ENCODE data around the gene CR1.
A peak's percentile ranks its signal among the peaks of the same experiment; 100 is the strongest.
"Not testable (repeated sequence)": the region's sequence is repeated elsewhere in the genome, so short reads cannot be mapped to it uniquely, and the experiment has no call there.

Gene CR1

DNA sequence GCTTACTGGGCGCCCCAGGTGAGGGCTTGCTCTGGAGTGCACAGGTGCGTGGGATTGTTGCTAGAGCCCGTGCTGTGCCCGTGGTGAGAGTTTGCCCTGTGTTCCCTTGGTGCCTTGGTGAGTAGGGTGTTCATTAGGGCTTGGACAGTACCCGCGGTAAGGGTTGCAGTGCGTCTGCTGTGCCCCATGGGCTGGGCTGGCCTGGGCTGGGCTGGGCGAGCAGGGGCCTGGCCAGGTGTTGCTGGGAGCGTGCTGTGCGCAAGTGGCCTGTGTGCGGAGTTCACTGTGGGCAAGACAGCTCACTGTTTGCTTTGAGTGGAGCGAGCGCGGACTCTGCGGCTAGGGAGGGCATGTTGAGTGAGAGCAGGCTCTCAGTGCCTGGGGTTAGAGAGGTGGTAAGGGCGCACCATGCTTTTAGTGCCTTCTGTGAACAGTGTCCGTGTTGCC, 149.7 kb downstream of the CR1 start:
- DNase-seq: no peak

DNA sequence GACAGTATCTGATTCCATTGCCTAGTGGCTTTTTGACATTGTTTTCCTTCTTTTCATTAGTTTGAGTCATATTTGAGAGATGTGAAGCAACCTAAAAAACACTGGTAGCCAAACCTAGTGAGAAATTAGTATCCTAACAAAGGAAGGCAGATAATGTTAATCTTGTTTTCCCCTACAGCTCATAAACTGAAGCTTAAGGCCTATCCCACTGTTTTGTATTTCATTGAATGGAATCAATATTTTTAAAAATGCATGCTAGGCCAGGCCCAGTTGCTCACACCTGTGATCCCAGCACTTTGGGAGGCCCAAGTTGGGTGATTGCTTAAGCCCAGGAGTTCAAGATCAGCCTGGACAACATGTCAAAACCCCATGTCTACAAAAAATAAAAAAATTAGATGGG, 150.2 kb downstream of the CR1 start:
- no peak for DNase-seq

DNA sequence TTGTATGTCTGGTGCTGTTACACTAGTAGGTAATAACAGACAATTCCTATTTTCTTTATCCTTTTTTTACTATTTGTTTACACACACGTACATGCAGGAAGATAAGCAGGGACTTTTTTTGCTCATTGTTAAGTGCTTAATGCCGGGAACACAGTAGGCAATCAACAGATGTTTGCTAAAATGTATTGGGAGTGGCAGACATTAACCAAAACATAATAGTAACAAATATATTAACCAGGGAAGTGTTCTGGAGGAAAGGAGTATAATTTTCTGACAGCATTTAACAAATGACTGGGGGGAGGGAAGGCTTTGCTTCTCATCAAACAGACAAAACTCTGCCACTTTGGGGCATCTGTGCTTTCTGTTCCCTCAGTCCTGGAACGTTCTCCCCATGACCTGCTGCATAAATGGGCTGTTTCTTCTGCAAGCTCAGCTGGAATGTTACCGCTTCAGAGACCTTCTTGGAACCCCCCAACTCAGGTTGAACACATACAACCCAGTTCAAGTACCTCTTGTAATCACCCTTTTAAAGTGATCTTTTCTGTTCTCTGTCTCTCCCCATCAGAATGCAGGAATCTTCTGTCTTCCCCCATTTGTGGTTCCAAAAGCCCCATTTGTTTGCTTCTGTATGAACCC, 151.1 kb downstream of the CR1 start:
- no peak for DNase-seq

DNA sequence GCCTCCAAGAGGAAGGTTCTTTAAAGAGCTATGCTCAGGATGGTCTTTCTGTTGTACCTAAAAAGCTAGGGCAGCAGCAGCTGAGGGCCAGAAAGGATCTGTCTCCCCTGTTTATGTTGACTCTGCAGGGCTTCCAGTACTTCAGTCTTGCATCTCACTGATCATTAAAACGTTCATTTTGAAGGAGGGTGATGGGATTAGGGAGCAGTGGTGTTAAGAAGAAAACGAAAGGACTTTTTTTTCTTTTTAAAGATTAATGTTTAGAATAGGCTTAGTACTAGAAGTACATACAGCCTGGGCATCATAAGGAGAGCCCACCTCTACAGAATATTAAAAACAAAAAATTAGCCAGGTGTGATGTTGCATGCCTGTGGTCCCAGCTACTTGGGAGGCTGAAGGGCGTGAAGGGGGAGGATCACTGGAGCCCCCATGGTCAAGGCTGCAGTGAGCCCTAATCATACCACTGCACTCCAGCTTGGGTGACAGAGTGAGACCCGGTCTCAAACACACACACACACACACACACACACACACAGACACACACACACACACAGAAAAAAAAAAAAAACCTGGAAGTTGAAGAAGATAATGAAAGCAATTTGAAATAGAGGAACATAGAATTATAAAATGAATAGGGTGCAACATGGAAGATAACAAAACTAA, 151.8 kb downstream of the CR1 start:
- no peak for DNase-seq

DNA sequence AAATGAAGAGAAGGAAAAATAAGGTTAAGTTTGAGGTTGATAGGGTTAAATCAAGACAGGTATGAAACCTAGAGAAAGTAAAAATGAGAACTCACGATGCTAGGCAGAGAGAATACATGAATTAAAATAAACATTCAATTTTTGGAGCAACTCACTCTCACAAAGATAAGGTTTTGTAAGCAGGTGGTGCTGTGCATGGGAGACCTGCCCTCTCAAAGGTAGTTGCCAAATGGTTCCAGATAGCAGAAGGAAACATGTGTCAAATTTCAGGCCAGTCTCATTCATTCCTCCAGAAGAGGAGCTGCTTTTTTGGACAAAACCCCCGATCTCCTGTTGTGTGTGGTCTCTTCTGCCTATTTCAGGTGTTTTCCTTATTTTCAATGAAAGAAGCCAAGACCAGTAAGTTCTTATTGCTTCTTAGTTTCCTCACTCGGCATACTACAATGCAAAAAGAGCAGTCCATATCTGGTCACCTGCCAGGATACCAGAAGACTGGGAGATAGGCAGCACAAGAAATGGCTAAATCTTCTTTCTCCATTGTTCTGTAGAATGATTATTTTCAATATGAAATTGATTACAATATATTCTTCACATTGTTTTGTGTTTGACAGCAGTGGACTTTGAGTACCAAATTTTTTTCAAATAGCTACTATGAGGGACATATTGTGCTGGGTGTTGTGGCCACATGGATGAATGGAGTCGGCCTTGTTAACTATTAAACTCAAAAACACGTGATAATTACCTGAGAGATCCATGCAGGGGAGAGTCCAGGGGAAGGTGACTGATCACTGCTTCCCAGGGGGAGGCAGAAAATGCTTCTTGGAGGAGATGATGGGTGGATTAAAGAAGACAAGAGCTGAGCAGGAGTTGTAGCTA, 152.6 kb downstream of the CR1 start:
- DNase-seq: no peak

DNA sequence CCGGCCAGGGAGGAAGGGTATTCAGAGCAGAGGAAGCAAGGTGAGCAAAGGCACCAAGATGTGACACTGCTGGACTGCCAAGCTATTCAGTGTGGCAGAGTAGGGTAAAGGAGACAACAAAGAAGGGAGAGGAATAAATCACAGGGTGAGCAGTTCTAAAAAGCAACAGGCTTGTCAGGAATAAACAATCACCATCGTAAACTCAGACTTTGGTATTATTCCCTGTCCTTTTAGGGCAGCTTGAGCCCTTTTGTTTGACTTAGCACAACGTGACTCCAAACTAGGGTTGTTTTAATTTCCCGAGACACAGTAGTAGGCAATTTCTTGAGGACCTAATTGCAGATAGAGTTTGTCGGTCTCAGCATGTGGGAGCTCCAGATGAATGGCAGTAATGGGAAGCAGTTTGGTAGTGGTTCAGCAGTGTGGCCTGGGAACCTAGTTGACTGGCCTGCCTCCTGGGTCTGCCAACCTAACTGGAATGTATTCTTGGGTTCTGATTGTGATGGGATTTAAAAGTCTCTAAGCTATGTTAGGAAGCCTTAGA, 153.3 kb downstream of the CR1 start:
- DNase-seq: peak in 1 of 2 experiments; percentile 1

DNA sequence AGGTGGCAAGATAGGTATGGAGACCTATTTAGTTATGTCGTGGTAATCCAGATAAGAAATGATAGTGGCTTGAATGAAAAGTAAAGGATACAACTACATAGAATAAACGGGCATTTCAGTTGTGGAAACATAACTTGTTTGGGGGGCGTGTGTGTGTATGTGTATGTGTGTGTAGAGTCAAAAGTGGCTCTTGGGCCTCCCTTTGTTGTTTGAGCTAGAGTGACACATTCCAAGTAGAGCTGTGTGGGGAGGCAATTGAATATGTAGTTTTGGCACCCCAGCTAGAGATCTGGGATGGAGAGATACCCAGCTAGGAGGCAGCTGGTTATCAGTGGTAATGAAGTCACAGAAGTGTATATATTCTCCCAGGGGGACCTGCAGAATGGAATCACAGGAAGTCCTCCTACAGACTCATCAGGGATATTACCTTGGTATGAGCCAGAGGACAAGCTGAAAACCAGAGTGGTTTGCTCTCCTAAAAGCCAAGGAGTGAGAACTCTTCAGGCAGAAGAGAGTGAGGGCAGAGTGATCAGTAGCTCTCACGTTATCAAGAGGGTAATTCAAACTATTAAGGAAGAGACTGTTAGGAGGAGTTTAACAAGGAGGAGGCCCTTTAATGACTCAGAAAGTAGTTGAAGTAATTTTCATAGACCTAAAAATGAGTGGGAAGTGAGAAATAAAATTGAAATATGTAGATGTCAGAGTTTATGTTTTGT, 154.1 kb downstream of the CR1 start:
- no peak for DNase-seq

DNA sequence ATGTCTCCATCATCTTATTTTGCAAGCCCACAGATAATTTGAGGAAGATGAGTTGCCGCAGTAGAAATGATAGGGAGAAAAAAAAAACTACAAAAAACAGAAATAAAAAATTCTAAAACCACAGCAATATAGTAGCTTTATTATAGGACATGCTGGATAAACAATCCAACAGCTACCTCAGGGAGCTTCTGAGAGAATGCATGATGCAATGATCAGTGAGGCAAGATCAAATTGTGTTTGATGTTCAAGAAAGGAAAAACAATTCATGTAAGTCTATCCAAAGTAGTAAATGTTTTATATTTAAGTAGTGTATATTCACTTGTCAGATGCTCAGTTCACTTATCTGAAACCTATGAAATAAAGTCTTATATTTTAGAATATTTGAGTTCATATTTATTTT, 155.6 kb downstream of the CR1 start:
- no peak for DNase-seq

DNA sequence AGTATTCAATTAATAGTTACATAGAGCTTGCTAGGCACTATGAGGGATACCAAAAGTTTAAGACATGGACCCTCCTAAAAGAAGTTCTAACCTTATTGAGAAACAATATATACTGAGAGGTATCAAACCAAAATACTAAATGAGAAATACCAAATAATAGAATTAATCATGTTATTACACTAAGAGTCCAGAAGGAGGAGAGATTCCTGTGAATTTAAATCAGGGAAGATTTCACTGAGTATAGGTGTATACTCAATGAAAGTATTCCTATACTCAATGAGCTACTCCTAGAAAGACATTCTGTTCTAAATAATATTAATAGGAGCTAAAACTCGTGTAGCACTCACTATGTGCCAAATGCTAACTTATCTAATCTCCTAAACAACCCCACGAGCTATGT, 158.4 kb downstream of the CR1 start:
- DNase-seq: no peak

DNA sequence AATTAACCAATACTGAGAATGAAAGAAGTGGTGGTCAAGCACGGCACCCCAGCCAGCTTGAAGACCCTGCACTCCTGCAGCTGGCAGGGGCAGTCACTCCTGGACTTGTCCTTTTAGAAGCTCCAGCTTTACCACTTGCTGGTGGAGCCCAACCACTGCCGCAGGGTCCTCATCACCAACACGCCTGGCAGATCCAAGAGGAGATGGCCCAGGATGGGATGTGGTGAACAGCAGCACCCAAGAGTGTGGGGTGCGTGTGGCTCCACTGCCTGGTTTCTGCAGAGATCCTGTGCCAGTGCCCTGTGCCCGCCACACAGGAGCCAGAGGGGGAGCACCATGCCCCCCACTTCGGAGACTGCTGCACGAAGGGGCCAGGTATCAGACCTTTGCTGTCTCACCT, 162.5 kb downstream of the CR1 start:
- DNase-seq: no peak

DNA sequence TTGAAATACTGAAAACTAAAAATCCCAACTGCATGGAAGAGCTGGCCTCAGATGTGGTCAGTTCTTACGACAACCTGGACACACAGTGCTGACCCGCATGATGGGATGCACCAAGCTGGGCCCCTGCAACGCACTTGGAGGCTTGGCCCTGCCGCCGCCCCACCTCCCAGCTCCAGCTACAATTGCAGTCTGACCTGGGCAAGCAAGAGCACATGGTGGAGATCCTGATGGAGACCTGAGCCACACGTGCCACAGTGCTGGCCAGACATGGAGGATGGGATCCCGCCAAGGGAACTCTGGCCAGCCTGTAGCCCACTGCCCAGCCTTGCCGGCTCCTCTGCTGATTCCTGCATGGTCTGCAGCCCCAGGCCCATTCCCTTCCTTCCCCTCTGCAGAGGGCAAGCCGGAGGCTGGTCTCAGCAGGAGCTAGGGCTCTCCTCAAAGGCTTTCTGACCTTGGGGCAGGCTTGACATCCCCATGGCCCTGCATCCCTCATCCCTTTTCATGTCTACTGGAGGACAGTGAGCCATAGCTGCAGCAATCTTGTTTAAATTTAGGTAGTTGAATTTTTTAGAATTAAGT, 163.0 kb downstream of the CR1 start:
- DNase-seq: no peak

DNA sequence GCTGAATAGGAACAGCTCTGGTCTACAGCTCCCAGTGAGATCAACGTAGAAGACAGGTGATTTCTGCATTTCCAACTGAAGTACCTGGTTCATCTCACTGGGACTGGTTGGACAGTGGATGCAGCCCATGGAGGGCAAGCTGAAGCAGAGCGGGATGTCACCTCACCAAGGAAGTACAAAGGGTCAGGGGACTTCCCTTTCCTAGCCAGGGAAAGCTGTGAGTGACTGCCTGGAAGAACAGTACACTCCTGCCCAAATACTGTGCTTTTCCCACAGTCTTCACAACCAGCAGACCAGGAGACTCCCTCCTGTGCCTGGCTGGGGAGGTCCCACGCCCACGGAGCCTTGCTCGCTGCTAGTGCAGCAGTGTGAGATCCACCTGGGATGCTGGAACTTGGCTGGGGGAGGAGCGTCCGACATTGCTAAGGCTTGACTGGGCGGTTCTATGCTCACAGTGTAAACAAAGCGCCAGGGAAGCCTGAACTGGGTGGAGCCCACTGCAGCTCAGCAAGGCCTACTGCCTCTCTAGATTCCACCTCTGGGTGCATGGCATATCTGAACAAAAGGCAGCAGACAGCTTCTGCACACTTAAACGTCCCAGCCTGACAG, 163.7 kb downstream of the CR1 start:
- no peak for DNase-seq

DNA sequence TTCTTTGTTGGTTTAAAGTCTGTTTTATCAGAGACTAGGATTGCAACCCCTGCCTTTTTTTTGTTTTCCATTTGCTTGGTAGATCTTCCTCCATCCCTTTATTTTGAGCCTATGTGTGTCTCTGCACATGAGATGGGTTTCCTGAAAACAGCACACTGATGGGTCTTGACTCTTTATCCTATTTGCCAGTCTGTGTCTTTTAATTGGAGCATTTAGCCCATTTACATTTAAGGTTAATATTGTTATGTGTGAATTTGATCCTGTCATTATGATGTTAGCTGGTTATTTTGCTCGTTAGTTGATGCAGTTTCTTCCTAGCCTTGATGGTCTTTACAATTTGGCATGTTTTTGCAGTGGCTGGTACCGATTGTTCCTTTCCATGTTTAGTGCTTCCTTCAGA, 165.5 kb downstream of the CR1 start:
- not testable (repeated sequence) for DNase-seq

DNA sequence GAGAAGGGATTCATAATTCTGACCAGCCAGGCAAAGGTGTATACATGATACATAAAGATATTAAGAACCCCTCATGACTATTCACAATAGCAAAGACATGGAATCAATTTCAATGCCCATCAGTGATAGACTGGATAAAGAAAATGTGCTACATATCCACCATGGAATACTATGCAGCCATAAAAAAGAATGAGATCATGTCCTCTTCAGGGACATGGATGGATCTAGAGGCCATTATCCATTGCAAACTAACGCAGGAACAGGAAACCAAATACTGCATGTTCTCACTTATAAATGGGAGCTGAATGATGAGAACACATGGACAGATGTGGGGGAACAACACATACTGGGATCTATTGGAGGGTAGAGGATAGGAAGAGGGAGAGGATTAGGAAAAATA, 170.4 kb downstream of the CR1 start:
- no peak for DNase-seq

DNA sequence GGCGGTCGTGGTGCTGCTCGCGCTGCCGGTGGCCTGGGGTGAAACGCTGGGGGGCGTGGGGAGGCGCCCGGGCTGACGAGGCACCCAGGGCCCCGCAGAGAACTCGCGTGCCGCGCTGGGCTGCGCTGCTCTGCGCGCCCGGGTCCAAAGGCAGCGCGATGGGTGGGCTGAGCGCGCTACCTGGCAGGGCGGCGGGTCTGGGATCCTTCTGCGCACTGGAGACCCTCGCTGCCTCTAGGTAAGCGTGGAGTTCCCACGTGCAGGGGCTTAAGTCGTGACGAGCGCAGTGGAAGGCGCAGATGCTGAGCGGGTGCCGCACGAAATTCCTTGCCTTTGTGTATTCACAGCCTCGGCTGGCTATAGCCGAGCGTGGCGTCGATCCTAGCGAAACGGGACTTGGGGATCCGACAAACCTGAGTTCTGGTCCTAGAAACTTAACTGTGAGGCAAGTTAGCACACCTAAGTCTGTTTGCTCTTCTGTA, 173.6 kb downstream of the CR1 start:
- DNase-seq: no peak

DNA sequence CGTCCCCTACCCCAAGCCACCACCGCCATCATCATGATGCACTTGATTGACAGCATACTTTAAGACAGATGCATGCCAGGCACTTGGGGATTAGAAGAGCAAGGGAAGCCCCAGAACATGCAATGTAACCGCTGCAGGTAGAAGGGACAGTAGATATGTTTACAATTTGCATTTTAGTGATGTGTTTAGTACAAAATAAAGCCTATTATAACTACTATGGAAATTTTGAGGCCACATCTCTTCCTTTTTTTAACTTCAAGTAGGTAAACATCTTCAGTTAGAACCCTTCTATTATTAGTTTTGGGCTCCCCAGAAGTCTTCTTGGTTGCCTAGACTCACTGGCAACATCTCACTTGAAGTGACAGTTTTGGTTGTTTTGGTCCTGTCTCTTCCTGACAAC, 174.2 kb downstream of the CR1 start:
- no peak for DNase-seq

DNA sequence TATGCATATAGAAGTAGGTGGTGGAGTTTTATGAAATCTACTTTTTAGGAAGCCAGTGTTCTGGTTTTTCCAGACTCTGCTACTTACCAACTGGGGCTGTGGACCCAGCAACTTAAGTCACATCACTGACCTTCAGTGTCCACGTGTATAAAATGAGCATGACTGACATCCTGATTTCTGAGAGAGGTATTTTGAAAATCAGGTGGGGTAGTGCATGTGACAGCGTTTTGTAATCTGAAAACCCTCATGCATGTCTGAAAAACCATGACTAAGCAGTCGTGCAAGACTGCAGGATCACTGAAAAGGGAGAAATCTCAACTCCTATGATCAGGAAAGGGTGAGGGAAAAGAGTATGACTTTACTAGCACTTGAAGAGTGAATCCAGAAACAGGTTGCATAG, 175.0 kb downstream of the CR1 start:
- no peak for DNase-seq

DNA sequence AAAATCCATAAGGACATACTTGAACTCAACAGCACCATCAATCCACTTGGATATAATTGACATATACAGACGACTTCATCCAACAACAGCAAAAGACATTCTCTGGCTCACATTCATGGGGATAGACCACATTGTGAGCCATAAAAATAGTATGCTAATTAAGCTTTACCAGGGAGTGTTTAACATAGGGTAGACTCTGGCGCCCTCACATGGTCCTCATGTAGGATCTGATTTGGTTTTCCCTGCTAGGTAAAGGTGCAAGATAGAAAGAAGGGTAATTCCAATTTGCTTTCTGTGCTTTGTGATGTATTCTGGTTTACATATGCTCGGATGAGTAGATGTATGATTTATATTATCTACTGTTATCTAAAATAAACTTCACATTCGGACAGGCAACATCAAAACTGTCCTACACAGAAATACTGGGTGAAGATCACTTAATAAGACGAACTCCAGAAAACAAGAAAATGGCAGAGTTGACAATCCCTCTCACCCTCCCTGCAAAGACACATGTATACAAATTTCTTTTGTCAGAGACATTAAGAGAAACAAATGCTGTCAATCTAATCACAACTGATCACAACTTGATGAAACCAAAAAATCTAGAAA, 176.7 kb downstream of the CR1 start:
- DNase-seq: peak; percentile 7 to 22

DNA sequence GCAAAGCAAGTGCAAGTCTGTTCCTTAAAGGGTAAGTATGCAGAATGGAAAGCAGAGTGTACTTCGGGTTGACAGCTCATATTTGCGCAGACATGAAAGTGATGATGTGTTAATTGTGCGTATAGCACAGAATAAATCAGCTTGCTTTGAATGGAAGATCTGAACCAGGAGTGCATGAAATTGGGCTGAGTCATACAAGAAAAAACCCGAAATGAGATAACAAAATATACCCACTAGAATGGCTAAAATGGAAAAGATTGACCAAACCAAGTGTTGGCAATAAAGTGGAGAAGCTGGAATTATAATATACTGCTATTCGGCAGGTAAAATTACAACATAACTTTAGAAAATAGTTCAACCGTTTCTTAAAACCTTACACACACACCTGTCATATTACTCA, 177.4 kb downstream of the CR1 start:
- DNase-seq: no peak

DNA sequence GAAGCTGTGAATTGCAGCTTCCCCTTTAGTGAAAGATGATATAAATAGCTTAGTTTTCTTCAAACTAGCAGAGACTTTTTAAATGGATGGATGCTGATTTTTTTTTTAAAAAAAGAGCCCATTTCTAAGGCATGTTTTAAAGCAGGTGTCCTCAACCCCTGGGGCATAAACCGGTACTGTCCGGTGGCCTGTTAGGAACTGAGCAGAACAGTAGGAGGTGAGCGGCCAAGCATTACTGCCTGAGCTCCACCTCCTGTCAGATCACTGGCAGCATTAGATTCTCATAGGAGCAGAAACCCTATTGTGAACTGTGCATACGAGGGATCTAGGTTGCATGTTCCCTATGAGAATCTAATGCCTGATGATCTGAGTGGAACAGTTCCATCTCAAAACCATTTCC, 180.2 kb downstream of the CR1 start:
- no peak for DNase-seq

DNA sequence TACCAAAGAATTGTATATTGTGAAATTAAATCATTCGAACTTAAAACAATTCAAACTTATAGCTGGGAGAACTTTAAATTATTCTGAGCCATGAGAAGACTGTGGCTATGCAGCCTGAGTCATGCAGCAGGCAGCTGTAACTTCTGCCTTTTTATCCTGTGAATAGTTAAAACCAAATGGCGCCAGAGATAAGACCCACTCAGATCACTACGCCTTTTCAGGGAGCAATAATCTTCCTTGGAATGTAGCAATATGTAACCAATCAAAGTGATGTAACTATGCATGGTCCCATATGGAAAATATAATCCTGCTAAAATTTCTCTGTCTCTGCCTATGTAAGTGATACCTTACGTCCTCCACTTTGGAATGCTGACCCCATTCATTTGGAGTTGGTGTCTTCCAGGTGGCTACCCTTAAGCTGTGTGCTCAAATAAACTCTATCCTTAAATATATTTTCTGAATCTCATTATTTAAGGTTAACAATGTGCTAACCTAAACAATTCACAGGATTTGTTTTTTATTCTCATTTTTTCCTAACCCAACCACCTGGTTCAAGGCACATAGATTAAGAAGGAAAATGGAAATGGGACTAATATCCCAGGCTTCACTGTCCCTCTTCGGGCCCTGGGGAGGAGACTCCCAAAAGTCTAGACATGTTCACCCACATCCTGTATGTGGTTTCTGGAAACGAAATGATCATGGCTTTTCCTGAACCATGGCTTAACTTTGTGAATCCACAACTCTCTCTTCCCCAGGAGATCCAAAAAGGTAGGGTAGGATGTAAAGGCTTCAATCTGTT, 184.8 kb downstream of the CR1 start:
- not testable (repeated sequence) for DNase-seq
